GM21529 (cell line): ENCODE data around the gene CDH12.
"Not testable (repeated sequence)": the region's sequence is repeated elsewhere in the genome, so short reads cannot be mapped to it uniquely, and the experiment has no call there.

ENCODE experiments used
- ATAC-seq: cut with Tn5 transposase; IDR thresholded peaks from one replicate; pipeline ENCODE4 v1.9.1; 2021; ENCODE audit not compliant: unreplicated experiment

The CDH12 gene

GRCh38 chr5:22473886-22474285 lies 379.3 kb downstream of the CDH12 start:
- ATAC-seq: no peak

- no peak for ATAC-seq
Measured at GRCh38 chr5:22471154-22471553, 382.0 kb downstream of the CDH12 start.

- no peak for ATAC-seq
Measured at GRCh38 chr5:22470408-22470807, 382.7 kb downstream of the CDH12 start.

DNA sequence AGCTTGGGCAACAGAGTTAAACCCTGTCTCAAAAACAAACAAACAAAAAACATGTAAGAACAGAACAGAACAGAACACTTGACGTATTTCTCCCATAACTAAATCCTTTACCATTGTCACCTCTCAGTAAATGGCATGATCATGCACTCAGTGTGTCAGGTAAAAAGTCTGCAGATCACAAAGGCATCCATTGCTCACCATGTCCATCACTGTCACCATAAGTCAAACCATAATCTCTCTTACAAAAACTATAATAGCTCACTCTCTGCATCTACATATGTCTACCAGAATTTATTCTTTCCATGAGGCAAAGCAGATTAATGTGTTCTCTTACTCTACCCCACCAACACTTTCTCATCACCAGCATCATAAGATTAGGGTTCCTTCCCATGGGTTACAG lies 387.5 kb downstream of the CDH12 start:
- ATAC-seq: no peak

DNA sequence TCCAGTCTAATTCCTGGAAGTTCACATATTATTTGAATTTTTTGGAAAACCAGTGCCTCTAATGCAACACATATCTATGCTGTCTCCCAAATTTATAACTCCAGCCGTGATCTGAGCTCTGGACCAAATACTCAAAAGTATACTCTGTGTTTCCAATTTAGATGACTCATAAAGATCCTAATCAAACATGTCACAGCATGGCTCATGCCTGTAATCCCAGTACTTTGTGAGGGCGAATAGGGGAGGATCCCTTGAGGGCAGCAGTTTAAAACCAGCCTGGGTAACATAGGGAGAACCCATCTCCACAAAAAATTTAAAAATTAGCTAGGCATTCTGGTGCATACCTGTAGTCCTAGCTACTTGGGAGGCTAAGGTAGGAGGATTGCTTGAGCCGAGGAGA lies 388.0 kb downstream of the CDH12 start:
- ATAC-seq: no peak

- ATAC-seq: no peak
Measured at GRCh38 chr5:22460189-22460588, 393.0 kb downstream of the CDH12 start.

DNA sequence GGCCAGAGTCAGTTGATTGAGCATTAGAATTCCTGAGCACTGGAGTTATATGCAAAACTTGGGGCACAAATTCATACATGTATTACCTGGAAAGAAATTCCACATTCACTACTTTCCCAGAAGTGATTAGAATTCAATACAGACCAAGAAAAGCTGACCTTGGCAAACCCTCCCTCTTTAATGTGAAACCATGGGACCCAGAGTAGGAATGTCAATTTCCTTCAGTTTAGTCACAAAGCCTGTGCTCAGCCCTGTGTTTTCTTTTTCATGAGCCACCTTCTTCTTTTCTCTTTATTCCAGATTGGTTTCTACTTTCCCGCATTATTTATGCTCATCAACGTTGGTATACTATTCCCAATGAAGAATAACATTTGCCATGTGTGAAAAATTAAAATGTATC lies 420.2 kb downstream of the CDH12 start:
- ATAC-seq: no peak

- no peak for ATAC-seq
Measured at GRCh38 chr5:22431840-22432239, 421.3 kb downstream of the CDH12 start.

GRCh38 chr5:22431406-22431805 lies 421.7 kb downstream of the CDH12 start:
- ATAC-seq: no peak

GRCh38 chr5:22411554-22412349 lies 441.4 kb downstream of the CDH12 start:
- no peak for ATAC-seq

GRCh38 chr5:22391956-22392355 lies 461.2 kb downstream of the CDH12 start:
- ATAC-seq: no peak

GRCh38 chr5:22390888-22391287 lies 462.3 kb downstream of the CDH12 start:
- ATAC-seq: no peak

GRCh38 chr5:22372826-22373660 lies 480.1 kb downstream of the CDH12 start:
- ATAC-seq: no peak

DNA sequence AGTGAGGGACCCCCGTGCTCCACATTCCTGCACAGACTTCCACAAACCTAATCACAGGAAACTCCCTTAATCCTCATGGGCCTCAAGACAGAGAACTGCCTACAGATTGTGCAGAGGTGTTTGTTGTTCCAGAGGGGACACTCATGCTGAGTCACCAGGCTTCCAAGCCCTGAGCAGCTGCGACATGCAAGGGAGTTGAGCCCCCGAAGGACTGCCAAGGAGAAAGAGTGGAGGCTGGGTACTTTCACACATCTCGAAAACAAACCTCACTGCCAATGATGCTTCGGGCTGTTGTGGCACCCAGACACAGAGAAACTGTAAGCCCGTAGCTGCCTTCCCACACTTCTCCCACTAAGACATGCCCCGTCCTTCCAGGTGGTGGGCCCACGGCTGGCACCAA lies 480.8 kb downstream of the CDH12 start:
- ATAC-seq: no peak

GRCh38 chr5:22354956-22355355 lies 498.2 kb downstream of the CDH12 start:
- no peak for ATAC-seq

GRCh38 chr5:22352493-22352892 lies 500.7 kb downstream of the CDH12 start:
- ATAC-seq: no peak

- ATAC-seq: no peak
Measured at GRCh38 chr5:22351178-22351577, 502.0 kb downstream of the CDH12 start.

DNA sequence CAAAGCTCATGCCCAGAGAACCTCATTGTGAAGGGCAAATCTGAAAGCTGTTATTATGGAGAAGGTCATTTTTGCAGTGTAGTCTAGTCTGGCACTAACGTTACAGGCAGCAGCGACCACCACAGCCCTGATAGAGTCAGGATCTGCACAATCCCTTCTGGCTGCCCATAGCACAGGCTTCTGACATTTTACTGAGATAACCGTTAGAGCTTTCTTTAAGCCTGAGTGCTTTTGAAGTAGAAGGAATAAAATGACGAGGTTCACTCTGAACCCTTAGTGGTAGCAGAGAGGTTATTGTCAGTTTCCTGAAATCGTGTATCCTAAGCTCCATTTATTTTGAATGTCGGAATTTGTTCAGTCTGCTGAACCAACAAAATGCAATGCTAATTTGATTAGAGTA lies 505.1 kb downstream of the CDH12 start:
- no peak for ATAC-seq

- ATAC-seq: no peak
Measured at GRCh38 chr5:22344000-22344399, 509.1 kb downstream of the CDH12 start.

DNA sequence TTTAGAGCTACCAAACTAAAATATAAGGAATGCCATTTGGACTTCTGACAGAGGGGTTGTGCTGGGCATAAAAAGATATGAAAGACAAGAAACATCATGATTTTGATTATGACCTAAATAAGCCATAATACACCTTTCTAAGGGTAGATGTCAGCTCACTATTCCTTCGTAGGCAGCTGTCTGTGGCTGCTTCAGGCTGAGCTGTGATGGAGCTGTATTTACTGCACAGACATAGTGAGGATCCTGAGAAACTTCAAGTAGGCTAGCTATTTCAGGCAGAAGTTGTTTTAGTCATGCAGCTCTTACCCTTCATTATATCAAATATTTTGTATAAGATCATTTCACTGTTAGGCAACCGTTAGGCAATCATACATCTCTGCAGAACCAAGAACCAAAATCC lies 511.7 kb downstream of the CDH12 start:
- ATAC-seq: no peak

DNA sequence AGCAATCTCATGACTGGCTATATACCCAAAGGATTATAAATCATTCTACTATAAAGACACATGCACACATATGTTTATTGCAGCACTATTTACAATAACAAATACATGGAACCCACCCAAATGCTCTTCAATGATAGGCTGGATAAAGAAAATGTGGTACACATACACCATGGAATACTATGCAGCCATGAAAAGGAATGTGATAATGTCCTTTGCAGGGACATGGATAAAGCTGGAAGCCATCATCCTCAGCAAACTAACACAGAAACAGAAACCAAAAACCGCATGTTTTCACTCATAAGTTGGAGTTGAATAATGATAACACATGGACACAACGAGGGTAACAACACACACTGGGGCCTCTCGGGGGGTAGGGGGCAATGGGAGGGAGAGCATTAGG lies 520.2 kb downstream of the CDH12 start:
- not testable (repeated sequence) for ATAC-seq

GRCh38 chr5:22329683-22330082 lies 523.5 kb downstream of the CDH12 start:
- no peak for ATAC-seq
